Fibroblast of skin of left biceps (primary cell): ENCODE measurements around the gene CDK11B.
"Not testable (repeated sequence)": the region's sequence is repeated elsewhere in the genome, so short reads cannot be mapped to it uniquely, and the experiment has no call there.

Source experiments
- DNase-seq, 2 experiments: peaks; one replicate each; pipeline ENCODE4 v3.0.0-alpha.2; 2013; ENCODE audit warnings: low read depth in 2 of 2

The CDK11B gene

GRCh38 chr1:1658583-1659549 is at the start of gene CDK11B:
Gene CDK11B (minus strand): TSS chr1:1659004. CDS start chr1:1657485, 1,519 bp downstream.
- DNase-seq, result peak; percentile 94 to 95

DNA sequence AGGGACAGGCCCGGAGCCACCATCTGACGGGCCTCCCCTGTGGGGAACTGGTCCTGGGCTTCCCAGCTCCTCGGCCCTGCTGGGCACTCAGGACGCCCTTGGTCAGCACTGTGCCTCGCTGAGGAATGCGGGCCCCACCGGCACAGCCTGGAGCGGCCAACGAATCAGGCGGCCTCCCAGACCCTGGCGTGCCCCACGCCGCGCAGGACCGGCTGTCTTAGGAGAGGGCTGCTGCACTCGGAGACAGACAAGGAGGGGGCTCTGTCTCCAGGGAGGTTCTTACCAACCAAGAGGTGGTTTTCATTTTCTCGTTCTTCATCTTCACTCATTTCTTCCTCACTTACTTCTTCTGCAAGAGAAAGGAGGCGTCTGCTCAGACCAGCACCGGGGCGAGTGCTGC is 49.1 kb upstream of the CDK11B start:
- DNase-seq, result not testable (repeated sequence)

- not testable (repeated sequence) for DNase-seq
These were observed 48.4 kb upstream of the CDK11B start for GRCh38 chr1:1707241-1707640.

DNA sequence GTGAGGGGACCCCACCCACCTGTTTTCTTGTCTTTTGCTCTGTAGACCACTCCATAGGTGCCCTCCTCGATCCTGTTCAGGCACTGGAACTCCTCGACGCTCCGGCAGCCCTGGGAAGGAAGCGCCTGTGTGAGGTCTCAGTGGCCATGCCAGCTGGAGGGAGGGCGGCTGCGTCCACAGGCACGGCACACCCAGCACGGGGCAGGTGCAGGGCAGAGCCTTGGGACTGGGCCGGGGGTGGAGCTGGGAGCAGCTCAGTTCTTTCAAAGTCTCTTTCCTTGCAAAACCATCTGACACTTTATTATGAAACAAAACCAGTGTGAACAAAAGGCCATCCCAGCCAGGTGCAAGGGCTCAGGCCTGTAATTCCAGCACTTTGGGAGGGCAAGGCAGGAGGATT is 46.8 kb upstream of the CDK11B start:
- DNase-seq, result not testable (repeated sequence)

- not testable (repeated sequence) for DNase-seq
These were observed 45.6 kb upstream of the CDK11B start for GRCh38 chr1:1704284-1704957.

DNA sequence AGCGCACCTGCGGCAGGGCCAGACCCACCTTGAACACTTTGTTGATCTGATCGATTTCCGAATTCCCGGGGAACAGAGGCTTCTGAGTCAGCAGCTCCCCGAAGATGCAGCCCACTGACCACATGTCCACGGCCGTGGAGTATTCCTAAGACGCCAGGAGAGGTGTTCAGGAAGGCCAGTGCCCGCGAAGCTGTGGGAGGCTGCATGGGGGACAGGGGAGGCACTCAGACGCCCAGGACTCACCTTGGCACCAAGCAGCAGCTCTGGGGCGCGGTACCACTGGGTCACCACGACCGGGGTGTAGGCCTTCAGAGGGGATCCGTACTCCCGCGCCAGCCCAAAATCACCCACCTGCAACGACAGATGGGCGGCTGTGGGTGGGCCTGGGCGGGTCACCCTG is 45.0 kb upstream of the CDK11B start:
- DNase-seq, result no peak

DNA sequence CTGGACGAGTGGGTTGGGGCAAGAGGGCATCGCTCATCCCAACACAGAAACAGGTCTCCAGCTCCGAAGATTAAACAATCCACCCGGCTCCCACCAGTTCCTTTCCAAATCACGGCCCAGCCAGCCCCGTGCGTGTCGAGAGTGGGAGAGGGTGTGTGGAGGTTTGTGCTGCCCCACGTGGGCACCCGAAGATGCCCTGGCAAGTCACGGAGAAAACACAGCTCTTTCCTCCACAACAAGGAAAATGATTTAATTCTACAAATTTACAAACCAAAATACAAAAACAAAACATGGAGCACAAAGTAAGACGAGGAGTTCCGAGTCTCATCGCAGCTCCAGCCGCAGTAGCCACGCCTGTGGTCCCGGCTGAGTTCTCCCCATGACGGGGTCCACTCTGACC is 43.7 kb upstream of the CDK11B start:
- DNase-seq, result not testable (repeated sequence)

GRCh38 chr1:1700557-1700956 is 41.8 kb upstream of the CDK11B start:
- DNase-seq, result not testable (repeated sequence)

GRCh38 chr1:1700067-1700466 is 41.3 kb upstream of the CDK11B start:
- DNase-seq, result not testable (repeated sequence)

GRCh38 chr1:1699061-1699460 is 40.3 kb upstream of the CDK11B start:
- not testable (repeated sequence) for DNase-seq

- DNase-seq, result not testable (repeated sequence)
These were observed 38.8 kb upstream of the CDK11B start for GRCh38 chr1:1697358-1698183.

GRCh38 chr1:1696431-1697357 is 37.9 kb upstream of the CDK11B start:
- not testable (repeated sequence) for DNase-seq

DNA sequence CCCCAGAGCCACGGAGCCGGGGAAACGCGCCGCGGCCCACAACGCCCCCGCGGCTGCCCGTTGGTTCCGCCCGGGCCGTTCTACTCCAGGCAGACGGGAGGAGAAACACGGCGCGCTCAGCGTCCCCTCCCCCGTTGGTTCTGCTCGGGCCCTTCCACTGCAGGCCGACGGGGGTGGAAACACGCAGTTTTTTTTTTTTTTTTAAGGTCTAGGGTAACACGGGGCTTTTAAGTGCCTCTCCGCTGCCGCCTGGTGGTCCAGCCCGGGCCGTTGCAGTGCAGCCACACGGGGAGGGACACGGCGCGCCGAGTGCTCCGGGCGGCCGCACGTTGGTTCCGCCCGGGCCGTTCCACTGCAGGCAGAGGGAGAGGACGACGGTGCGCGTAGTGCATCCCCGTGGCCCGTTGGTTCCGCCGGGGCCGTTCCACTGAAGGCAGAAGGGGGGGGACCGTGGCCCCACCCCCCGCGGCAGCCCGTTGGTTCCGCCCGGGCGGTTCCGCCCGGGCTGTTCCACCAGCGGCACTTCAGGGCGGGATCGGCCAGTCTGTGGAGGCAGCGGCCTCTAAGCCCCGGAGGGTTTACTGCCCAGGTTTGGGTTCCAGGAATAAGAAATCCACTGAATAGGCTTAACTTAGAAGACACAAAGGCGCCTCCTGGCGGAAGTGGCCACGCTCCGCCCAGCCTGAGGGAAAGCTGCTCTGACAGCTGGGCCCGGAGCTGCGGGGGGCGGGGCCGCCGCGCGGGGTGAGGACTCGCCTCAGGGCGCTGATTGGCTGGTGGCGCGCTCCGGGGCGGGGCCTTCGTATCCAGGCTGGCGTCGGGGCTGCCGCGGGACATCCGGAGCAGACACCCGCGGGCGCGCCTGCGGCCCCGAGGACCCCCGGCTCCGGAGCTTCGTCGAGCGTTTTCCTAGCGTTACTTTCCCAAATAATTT is 34.2 kb upstream of the CDK11B start, which contains the start of gene SLC35E2B:
TSS of gene SLC35E2B (minus strand) at position 82 of the 934 bp plus-strand sequence. CDS start 16,096 bp downstream, outside the sequence.
- DNase-seq, result peak; percentile 82 to 86

GRCh38 chr1:1692324-1692713 is 33.5 kb upstream of the CDK11B start:
- peak; percentile 12 to 20 for DNase-seq

- DNase-seq, result not testable (repeated sequence)
These were observed 32.6 kb upstream of the CDK11B start for GRCh38 chr1:1691443-1691842.

- not testable (repeated sequence) for DNase-seq
These were observed 30.7 kb upstream of the CDK11B start for GRCh38 chr1:1689526-1689925.

DNA sequence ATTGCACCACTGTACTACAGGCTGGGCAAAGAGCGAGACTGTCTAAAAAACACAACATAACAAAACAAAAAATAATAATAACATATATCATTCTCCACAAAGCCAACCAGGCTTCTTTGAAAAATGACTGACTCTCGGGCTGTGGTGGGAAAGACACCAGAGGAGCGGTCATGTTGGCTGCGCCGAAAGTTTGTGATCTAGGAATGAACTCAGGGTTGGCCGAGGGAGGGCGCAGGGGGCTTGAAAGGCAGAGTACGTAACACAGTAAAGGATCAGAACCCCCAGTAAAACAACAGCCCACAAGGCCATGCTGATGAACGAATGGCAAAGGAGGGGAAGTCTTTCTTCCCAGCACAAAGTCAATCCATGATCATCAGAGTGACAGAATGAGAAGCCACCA is 29.0 kb upstream of the CDK11B start:
- DNase-seq, result no peak

DNA sequence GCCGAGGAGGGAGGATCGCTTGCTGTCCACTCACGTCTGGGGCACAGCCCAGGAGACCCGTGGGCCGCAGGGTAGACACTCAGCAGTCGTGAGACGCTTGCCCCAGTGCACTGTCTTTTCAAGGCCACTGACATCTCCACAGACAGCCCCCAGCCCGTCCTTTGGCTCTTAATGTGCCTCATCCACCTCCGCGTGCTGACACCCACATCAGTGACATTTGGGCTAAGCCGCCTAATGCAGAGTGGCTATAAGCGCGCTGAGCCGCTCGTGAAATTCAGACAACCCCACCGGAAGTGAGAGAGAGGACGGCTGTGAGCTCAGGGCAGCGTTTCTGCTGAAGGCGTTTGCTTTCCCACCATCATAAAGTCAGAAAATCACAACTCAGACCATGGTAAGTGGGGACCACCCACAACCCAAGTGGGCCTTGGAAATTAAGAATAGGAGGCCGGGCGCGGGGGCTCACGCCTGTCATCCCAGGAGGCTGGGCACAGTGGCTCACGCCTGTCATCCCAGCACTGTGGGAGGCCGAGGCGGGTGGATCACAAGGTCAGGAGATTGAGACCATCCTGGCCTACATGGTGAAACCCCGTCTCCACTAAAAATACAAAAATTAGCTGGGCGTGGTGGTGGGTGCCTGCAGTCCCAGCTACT is 25.4 kb upstream of the CDK11B start:
- DNase-seq, result no peak
